Thoracic aorta (tissue), 2 donors: ENCODE results near the gene OR14K1. TPM values are rescaled to one million over a fixed set of nuclear protein-coding genes. Genes with fewer than 3 reads are reported as not detected.
"Not testable (repeated sequence)": the region's sequence is repeated elsewhere in the genome, so short reads cannot be mapped to it uniquely, and the experiment has no call there.

Experiments used
- ATAC-seq: fragments of 150-250 bp; one replicate; pipeline ENCODE4 v1.8.0; 2017; ENCODE audit warnings: low read depth; ENCODE audit not compliant: insufficient number of reproducible peaks, low FRiP score
- DNase-seq: peaks from one replicate; pipeline ENCODE4 v3.0.0-alpha.2; 2020; ENCODE audit warnings: low spot score
- H3K27ac ChIP-seq, 2 donors: fragments of 200-600 bp; sonication (generic); 1 replicate in 1 of 2; 2 replicates in 1 of 2; pipeline ENCODE4 v1.5.1; 2016; ENCODE audit warnings: mild to moderate bottlenecking in 2 of 2, moderate library complexity in 2 of 2
- H3K27me3 ChIP-seq: fragments of 200-600 bp; sonication (generic); replicated peaks from 2 replicates; pipeline ENCODE4 v1.6.0; 2016; ENCODE audit warnings: mild to moderate bottlenecking; ENCODE audit not compliant: insufficient read depth
- H3K36me3 ChIP-seq: fragments of 200-600 bp; sonication (generic); one replicate; pipeline ENCODE4 v1.5.1; 2016
- H3K4me1 ChIP-seq, 2 donors: fragments of 200-600 bp; sonication (generic); 1 replicate in 1 of 2; 2 replicates in 1 of 2; pipeline versions ENCODE4 v1.5.1 to v1.6.0; 2016; ENCODE audit warnings: low read depth in 2 of 2, mild to moderate bottlenecking in 1 of 2; ENCODE audit not compliant: control insufficient read depth in 1 of 2
- H3K4me3 ChIP-seq: fragments of 200-600 bp; sonication (generic); 2 replicates; pipeline ENCODE4 v1.5.1; 2016; ENCODE audit warnings: mild to moderate bottlenecking
- H3K9me3 ChIP-seq: fragments of 200-600 bp; sonication (generic); 2 replicates; pipeline ENCODE4 v1.5.1; 2016
- CTCF ChIP-seq: fragments of 200-600 bp; sonication (generic); IDR thresholded peaks from one replicate; pipeline ENCODE4 v1.5.1; 2019; ENCODE audit warnings: antibody characterized with exemption
- total RNA-seq, 2 donors: library from RNA; depleted of rRNA; stranded (reverse); fragments of >200 nt; gene quantifications; one replicate each; pipeline versions ENCODE4 v1.1.0 to v1.2.3, GENCODE V29; 2016

OR14K1 gene
- total RNA-seq = not detected

GRCh38 chr1:247738315-247738714 lies at the start of gene OR14K1:
TSS of gene OR14K1 (plus strand) at chr1:247738615. CDS start at chr1:247738615, 0 bp downstream.
- Histone ChIP-seq H3K4me1 (no peaks in the 10 kb centered on the region), H3K27ac (no peak within 1 kb of the TSS), H3K9me3 (no peaks in the 10 kb centered on the region), H3K36me3 (no peaks in the 10 kb centered on the region), H3K27me3 (no peaks in the 10 kb centered on the region), H3K4me3 (no peak within 1 kb of the TSS)
- DNase-seq = no peak
- TF ChIP-seq CTCF = no peak
- no peak for ATAC-seq

GRCh38 chr1:247701338-247701737 lies 37.1 kb upstream of the OR14K1 start:
- Histone ChIP-seq H3K36me3 (no peaks in the 10 kb centered on the region), H3K4me1 (no peaks in the 10 kb centered on the region), H3K4me3 (no peak overlapping the region), H3K27me3 (no peaks in the 10 kb centered on the region), H3K9me3 (no peaks in the 10 kb centered on the region), H3K27ac (no peak overlapping the region)
- DNase-seq (no peak), ATAC-seq (no peak)
- TF ChIP-seq CTCF = no peak

GRCh38 chr1:247710681-247711080 lies 27.7 kb upstream of the OR14K1 start:
- not testable (repeated sequence) for H3K9me3 ChIP-seq, H3K4me3 ChIP-seq, H3K27ac ChIP-seq, DNase-seq, H3K27me3 ChIP-seq, H3K36me3 ChIP-seq, H3K4me1 ChIP-seq, ATAC-seq

- ATAC-seq = no peak
- Histone ChIP-seq H3K36me3 (no peaks in the 10 kb centered on the region), H3K4me3 (no peak overlapping the region), H3K27me3 (no peaks in the 10 kb centered on the region), H3K9me3 (no peaks in the 10 kb centered on the region), H3K27ac (no peak overlapping the region), H3K4me1 (no peaks in the 10 kb centered on the region)
- TF ChIP-seq CTCF = no peak
- no peak for DNase-seq
Measured at GRCh38 chr1:247713753-247714152, 24.7 kb upstream of the OR14K1 start.

- DNase-seq = no peak
- H3K4me1 ChIP-seq = no peaks in the 10 kb centered on the region
- no peak for ATAC-seq
- H3K36me3 ChIP-seq = no peaks in the 10 kb centered on the region
- H3K27me3 ChIP-seq = no peaks in the 10 kb centered on the region
- H3K9me3 ChIP-seq = no peaks in the 10 kb centered on the region
- no peak for TF ChIP-seq CTCF
- no peak within 1 kb of the TSS for H3K4me3 ChIP-seq
- no peak within 1 kb of the TSS for H3K27ac ChIP-seq
Measured at GRCh38 chr1:247716546-247716945, 21.9 kb upstream of the OR14K1 start, which contains the start of gene OR6F1. TSS of gene OR6F1 (minus strand) at chr1:247716646. CDS start at chr1:247712755, 3,891 bp downstream.

- Histone ChIP-seq H3K36me3 (no peaks in the 10 kb centered on the region), H3K4me3 (no peak overlapping the region), H3K27me3 (no peaks in the 10 kb centered on the region), H3K9me3 (no peaks in the 10 kb centered on the region), H3K4me1 (no peaks in the 10 kb centered on the region), H3K27ac (no peak overlapping the region)
- ATAC-seq = no peak
- TF ChIP-seq CTCF = no peak
- DNase-seq = no peak
Measured at GRCh38 chr1:247721222-247721621, 17.2 kb upstream of the OR14K1 start.
